K562 (cell line): ENCODE data around the gene TREH. TPM values are rescaled to one million over a fixed set of nuclear protein-coding genes. Genes with fewer than 3 reads are reported as not detected.

Source experiments
- ATF3 ChIP-seq, 2 experiments: fragments of 450-650 bp in 1 of 2; sonication (generic) in 1 of 2; formaldehyde crosslinking in 1 of 2; IDR thresholded peaks in 1 of 2; conservative IDR thresholded peaks in 1 of 2; 2 replicates each; pipeline versions ENCODE4 v1.6.1 to v1.8.1; 2016 to 2023; ENCODE audit warnings: mild to moderate bottlenecking in 2 of 2, moderate library complexity in 2 of 2, inconsistent platforms in 1 of 2, missing genetic modification reagents in 1 of 2
- BRCA1 ChIP-seq, 2 experiments: fragments of 450-650 bp in 1 of 2; sonication (generic) in 1 of 2; formaldehyde crosslinking in 1 of 2; IDR thresholded peaks; 2 replicates each; pipeline versions ENCODE4 v1.5.0 to v1.6.1; 2017 to 2020; ENCODE audit warnings: mild to moderate bottlenecking in 1 of 2, missing genetic modification reagents in 1 of 2
- CBX8 ChIP-seq: fragments of 200-600 bp; sonication (generic); IDR thresholded peaks from 2 replicates; pipeline ENCODE4 v1.6.1; 2012; ENCODE audit warnings: borderline replicate concordance, mixed run types, low read depth, mild to moderate bottlenecking, moderate library complexity, mixed read lengths, low read length, control low read depth, inconsistent platforms; ENCODE audit not compliant: poor library complexity, severe bottlenecking; ENCODE audit errors: extremely low read depth
- EP300 ChIP-seq: IDR thresholded peaks from 2 replicates; pipeline ENCODE4 v1.6.1; 2012; ENCODE audit warnings: low read length, improper control_type of control experiment
- GTF2A2 ChIP-seq: IDR thresholded peaks from 2 replicates; pipeline ENCODE4 v1.6.1; 2016; ENCODE audit warnings: mild to moderate bottlenecking, missing genetic modification characterization, missing compliant biosample characterization
- JUNB ChIP-seq: fragments of 450-650 bp; formaldehyde crosslinking; conservative IDR thresholded peaks from 2 replicates; pipeline ENCODE4 v1.4.0; 2020; ENCODE audit warnings: mild to moderate bottlenecking
- KLF1 ChIP-seq: fragments of 450-650 bp; IDR thresholded peaks from 2 replicates; pipeline ENCODE4 v1.6.1; 2016; ENCODE audit warnings: missing genetic modification characterization, missing compliant biosample characterization
- KLF13 ChIP-seq: fragments of 450-650 bp; IDR thresholded peaks from 2 replicates; pipeline ENCODE4 v1.6.1; 2016; ENCODE audit warnings: missing genetic modification characterization, low read depth, mild to moderate bottlenecking, missing compliant biosample characterization, moderate library complexity, borderline replicate concordance
- NCOA4 ChIP-seq: fragments of 450-650 bp; IDR thresholded peaks from 2 replicates; pipeline ENCODE4 v1.6.1; 2018; ENCODE audit warnings: mild to moderate bottlenecking; ENCODE audit not compliant: partially characterized antibody
- POLR2AphosphoS2 ChIP-seq: IDR thresholded peaks from 2 replicates; pipeline ENCODE4 v1.6.1; 2012; ENCODE audit warnings: low read length, improper control_type of control experiment
- PRPF4 ChIP-seq: fragments of 200-400 bp; formaldehyde crosslinking; IDR thresholded peaks from one replicate; pipeline ENCODE4 v1.6.1; 2017; ENCODE audit warnings: low read length, low read depth, mild to moderate bottlenecking; ENCODE audit not compliant: insufficient read depth, poor library complexity, severe bottlenecking
- RBM39 ChIP-seq: fragments of 200-400 bp; formaldehyde crosslinking; optimal IDR thresholded peaks from 2 replicates; pipeline ENCODE3; 2018; ENCODE audit warnings: low read depth, low read length
- SMAD4 ChIP-seq: fragments of 250-450 bp; sonication (Bioruptor Pico); conservative IDR thresholded peaks from 2 replicates; pipeline ENCODE4 v1.8.0; 2021; ENCODE audit warnings: inconsistent platforms, mild to moderate bottlenecking, moderate library complexity
- TCFL5 ChIP-seq: fragments of 250-450 bp; sonication (Bioruptor Pico); conservative IDR thresholded peaks from 2 replicates; pipeline ENCODE4 v1.6.1; 2021; ENCODE audit warnings: mild to moderate bottlenecking, moderate library complexity, matching md5 sums
- U2AF1 ChIP-seq: fragments of 200-400 bp; formaldehyde crosslinking; optimal IDR thresholded peaks from 2 replicates; pipeline ENCODE3; 2017; ENCODE audit warnings: mild to moderate bottlenecking, low read depth, low read length, moderate library complexity
- ZNF121 ChIP-seq: sonication (generic); formaldehyde crosslinking; conservative IDR thresholded peaks from 2 replicates; pipeline ENCODE4 v1.8.0; 2022; ENCODE audit warnings: missing genetic modification reagents
- ZNF124 ChIP-seq: sonication (generic); formaldehyde crosslinking; IDR thresholded peaks from 2 replicates; pipeline ENCODE4 v1.8.1; 2022; ENCODE audit warnings: missing genetic modification reagents
- ZNF232 ChIP-seq: sonication (generic); formaldehyde crosslinking; IDR thresholded peaks from 2 replicates; pipeline ENCODE4 v1.8.0; 2022; ENCODE audit warnings: mild to moderate bottlenecking, missing genetic modification reagents
- ZNF551 ChIP-seq: fragments of 250-450 bp; sonication (Bioruptor Pico); IDR thresholded peaks from 2 replicates; pipeline ENCODE4 v1.5.0; 2021; ENCODE audit warnings: mild to moderate bottlenecking, moderate library complexity
- ZNF639 ChIP-seq, 2 experiments: fragments of 200-800 bp in 1 of 2; sonication (Bioruptor generic) in 1 of 2; sonication (generic) in 1 of 2; formaldehyde crosslinking in 1 of 2; IDR thresholded peaks in 1 of 2; conservative IDR thresholded peaks in 1 of 2; 2 replicates each; pipeline versions ENCODE4 v1.5.0 to v1.6.1; 2016 to 2020; ENCODE audit warnings: missing compliant biosample characterization in 1 of 2, missing genetic modification characterization in 1 of 2, missing genetic modification reagents in 1 of 2
- ZNF764 ChIP-seq: fragments of 250-450 bp; sonication (Bioruptor Pico); IDR thresholded peaks from 2 replicates; pipeline ENCODE4 v1.4.0; 2020; ENCODE audit warnings: low read depth, mild to moderate bottlenecking, moderate library complexity
- polyA plus RNA-seq, 8 experiments: library from polyadenylated mRNA; depleted of rRNA in 4 of 8; stranded (reverse) in 5 of 8; unstranded in 3 of 8; fragments of >200 nt; fragmentation: Nextera tagmentation in 2 of 8; fragmentation: Illumina TruSeq in 1 of 8; extraction: Ambion mirVana in 2 of 8; extraction: Trizol in 1 of 8; gene quantifications; 2 replicates each; pipeline versions ENCODE4 v1.2.1 to v1.2.3, GENCODE V29; 2011 to 2014; ENCODE audit warnings: inconsistent platforms in 1 of 8, missing spikeins in 1 of 8
- total RNA-seq, 7 experiments: library from RNA; depleted of rRNA in 6 of 7; stranded (reverse); fragments of >200 nt in 6 of 7; fragmentation: Illumina TruSeq in 2 of 7; extraction: Trizol in 2 of 7; gene quantifications; 2 replicates each; pipeline versions ENCODE4 v1.2.1 to v1.2.3, GENCODE V29; 2011 to 2021; ENCODE audit warnings: low replicate concordance in 1 of 7
- TF ChIP-seq, protein P1 (sequence below): conservative IDR thresholded peaks from 2 replicates; pipeline ENCODE4 v1.6.1; 2011; ENCODE audit warnings: low read depth, mild to moderate bottlenecking, low read length; ENCODE audit not compliant: control insufficient read depth
- TF ChIP-seq, protein P2 (sequence below): fragments of 250-450 bp; sonication (Bioruptor Pico); IDR thresholded peaks from 2 replicates; pipeline ENCODE4 v1.5.0; 2021

TREH gene
- total and polyA plus RNA-seq, 9 of the 15 experiments (the other 6 are each of a cell fraction or from before 2014, with no cell fraction given): 0.09 to 0.20 (median 0.11) TPM; not detected in 6

GRCh38 chr11:118634431-118635236 is 44.8 kb downstream of the TREH start (continued):
- TF ChIP-seq ZNF551: no peak
- TF ChIP-seq U2AF1: no peak
- no peak for TF ChIP-seq KLF1 (tag)
- TF ChIP-seq PRPF4: no peak
- TF ChIP-seq EP300: peak; percentile 25; the same call in 1 of the 2 replicates
- no peak for TF ChIP-seq JUNB (CRISPR knock-in tag)
- TF ChIP-seq ZNF764: no peak
- no peak for TF ChIP-seq RBM39
- no peak for TF ChIP-seq TCFL5 (CRISPR knock-in tag)
- TF ChIP-seq, protein P1, sequence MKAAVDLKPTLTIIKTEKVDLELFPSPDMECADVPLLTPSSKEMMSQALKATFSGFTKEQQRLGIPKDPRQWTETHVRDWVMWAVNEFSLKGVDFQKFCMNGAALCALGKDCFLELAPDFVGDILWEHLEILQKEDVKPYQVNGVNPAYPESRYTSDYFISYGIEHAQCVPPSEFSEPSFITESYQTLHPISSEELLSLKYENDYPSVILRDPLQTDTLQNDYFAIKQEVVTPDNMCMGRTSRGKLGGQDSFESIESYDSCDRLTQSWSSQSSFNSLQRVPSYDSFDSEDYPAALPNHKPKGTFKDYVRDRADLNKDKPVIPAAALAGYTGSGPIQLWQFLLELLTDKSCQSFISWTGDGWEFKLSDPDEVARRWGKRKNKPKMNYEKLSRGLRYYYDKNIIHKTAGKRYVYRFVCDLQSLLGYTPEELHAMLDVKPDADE: no peak
- 0 out of 2 replicates have a peak, but pooled peaks have one; percentile 38 for TF ChIP-seq KLF13 (tag)
- TF ChIP-seq BRCA1 (IDR thresholded peaks at IDR 0.05): no peak
- TF ChIP-seq BRCA1 (CRISPR knock-in tag; IDR thresholded peaks at IDR 0.05): no peak
- no peak for TF ChIP-seq ZNF121 (CRISPR knock-in tag)
- TF ChIP-seq NCOA4: no peak
- no peak for TF ChIP-seq SMAD4 (CRISPR knock-in tag)
- no peak for TF ChIP-seq GTF2A2 (tag)
- TF ChIP-seq ZNF639 (CRISPR knock-in tag; conservative IDR thresholded peaks at IDR 0.05 in 1 of 2, IDR thresholded peaks at IDR 0.05 in 1 of 2): no peak
- no peak for TF ChIP-seq ATF3 (IDR thresholded peaks at IDR 0.05)
- TF ChIP-seq ATF3 (CRISPR knock-in tag; conservative IDR thresholded peaks at IDR 0.05): no peak
- TF ChIP-seq POLR2AphosphoS2: no peak
- TF ChIP-seq, protein P2, sequence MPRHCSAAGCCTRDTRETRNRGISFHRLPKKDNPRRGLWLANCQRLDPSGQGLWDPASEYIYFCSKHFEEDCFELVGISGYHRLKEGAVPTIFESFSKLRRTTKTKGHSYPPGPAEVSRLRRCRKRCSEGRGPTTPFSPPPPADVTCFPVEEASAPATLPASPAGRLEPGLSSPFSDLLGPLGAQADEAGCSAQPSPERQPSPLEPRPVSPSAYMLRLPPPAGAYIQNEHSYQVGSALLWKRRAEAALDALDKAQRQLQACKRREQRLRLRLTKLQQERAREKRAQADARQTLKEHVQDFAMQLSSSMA (CRISPR knock-in tag): no peak
- TF ChIP-seq CBX8: no peak
- TF ChIP-seq ZNF124: no peak
- no peak for TF ChIP-seq ZNF232 (CRISPR knock-in tag)
